T47D (cell line): ENCODE data around the gene SELENOO.
A peak's percentile ranks its signal among the peaks of the same experiment; 100 is the strongest.

ENCODE experiments used
- DNase-seq, 2 experiments: peaks; one replicate each; pipeline versions ENCODE4 v3.0.0 to v3.0.0-alpha.2; 2011 to 2012; ENCODE audit warnings: low read depth in 1 of 2, low spot score in 1 of 2
- JUND ChIP-seq: IDR thresholded peaks from 2 replicates; pipeline ENCODE4 v1.6.1; 2012; ENCODE audit warnings: low read depth
- in situ Hi-C: cut with HindIII; loops from 2 replicates; pipeline ENCODE4 v1.10.0; 2016; ENCODE audit warnings: low sequenced_read_pairs, low pct_unique_long_range_greater_than_20kb

Gene SELENOO

DNA sequence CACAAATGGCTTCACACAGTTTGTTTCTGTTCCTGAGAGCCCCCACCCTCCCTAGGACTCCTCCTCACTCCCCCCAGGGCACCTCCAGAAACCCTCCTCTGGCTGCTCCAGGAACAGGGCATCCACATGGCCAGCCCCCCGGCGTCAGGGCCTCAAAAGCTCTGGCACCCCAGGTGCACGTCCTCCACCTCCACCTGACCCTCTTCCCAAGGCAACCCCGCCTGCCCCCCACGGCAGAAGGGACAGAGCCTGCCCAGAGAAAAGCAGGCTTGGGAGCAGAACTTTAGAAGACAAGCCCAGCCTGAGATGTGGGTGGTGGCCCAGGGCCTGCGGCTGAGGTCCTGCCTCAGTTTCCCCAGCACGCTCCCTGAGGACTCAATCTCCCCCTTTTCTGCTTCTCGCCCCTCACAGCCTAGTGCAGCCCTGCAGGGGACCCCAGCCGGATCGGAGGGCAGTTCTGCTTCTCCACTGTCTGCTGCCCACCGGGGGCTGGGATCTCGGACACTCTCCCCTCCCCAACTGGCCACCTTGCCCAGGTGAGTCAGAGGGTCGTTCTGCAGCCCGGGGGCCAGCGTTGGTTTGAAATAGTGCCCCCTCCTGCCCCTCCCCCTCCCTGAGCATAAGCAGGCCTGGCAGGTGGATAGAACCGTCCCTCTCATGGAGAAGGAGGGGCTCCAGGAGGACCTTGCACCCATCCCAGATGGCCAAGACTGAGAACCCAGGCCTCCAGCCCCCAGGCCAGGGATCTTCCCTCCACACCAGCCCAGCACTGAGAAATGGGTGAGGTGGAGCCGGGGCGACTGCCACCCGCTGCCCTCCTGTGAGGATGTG is 17.5 kb upstream of the SELENOO start:
- in situ Hi-C loops, result no loop called here
- TF ChIP-seq JUND, result no peak
- no peak for DNase-seq

DNA sequence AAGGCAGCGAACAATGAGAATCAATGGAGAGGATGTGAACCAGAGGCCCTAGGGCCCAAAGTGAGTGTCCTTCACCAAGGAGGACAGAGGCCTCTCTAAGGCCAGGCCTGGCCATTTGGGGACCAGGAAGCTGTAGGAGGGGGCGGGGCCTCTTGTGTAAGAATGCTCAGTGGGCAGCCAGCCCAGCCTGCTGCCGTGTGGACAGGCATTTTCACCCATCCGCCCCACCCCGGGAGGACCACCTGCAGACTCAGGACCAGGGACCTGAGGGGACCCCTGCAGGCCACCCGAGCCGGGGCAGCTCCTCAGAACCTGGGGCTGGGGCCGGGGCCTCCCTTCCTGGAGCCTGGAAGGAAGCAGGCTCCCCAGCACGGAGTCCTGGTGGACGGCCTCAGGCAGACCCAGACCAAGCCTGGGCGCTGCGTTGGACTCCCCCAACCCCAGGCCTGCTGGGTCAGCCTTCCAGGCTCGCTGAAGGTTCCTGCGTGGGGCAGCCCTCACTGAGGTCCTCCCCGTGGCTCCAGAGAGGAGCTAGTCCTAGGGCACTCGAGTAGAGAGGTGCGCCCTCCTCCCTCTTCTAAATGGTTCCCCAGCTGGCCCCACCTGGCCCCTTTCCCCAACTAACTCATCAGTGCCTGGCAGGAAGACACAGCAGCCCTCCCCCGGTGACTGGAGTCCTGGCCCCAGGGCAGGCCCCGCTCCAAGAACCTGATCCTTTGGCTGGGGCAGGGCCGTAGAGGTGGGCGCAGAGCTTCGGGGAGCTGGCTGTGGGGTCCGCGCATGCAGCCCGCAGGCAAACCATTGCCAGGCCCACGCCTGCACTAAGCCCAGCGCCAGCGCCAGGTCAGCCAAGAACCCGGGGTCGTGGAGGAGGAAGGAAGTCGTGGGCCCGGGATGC is 16.6 kb upstream of the SELENOO start:
- peak; percentile 62 to 72 for DNase-seq
- in situ Hi-C loops, result no loop called here
- TF ChIP-seq JUND, result no peak

DNA sequence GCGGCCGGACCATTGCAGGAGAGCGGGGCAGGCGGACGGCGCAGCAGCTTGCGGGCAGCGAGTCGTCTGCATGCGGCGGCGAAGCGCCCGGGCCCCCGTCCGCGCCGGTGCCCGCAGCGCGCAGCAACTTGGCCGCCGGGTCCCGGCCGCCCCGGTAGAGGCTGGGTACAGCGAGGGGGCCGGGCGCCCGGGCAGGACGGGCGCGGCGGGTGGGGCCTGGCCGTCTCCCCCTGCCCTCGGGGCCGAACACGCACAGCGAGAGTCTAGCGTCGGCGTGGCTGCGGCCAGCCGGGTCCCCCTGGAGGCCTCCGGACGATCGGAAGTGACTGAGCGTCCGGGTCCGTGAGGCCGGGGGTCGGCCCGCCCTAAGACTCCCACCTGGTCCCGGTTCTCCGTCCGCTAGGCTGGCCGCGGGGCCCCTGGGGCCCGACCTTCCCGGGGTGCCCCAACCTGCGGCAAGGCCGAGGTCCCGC is 15.9 kb upstream of the SELENOO start:
- DNase-seq, result no peak
- in situ Hi-C loops, result no loop called here
- TF ChIP-seq JUND, result no peak

GRCh38 chr22:50185375-50186087 is 15.3 kb upstream of the SELENOO start, which contains the start of gene TRABD:
TSS of gene TRABD (plus strand) at chr22:50185913. CDS start at chr22:50193061, 7,148 bp downstream.
- DNase-seq, result peak; percentile 83 to 87
- TF ChIP-seq JUND, result no peak
- in situ Hi-C loops, result no loop called here

DNA sequence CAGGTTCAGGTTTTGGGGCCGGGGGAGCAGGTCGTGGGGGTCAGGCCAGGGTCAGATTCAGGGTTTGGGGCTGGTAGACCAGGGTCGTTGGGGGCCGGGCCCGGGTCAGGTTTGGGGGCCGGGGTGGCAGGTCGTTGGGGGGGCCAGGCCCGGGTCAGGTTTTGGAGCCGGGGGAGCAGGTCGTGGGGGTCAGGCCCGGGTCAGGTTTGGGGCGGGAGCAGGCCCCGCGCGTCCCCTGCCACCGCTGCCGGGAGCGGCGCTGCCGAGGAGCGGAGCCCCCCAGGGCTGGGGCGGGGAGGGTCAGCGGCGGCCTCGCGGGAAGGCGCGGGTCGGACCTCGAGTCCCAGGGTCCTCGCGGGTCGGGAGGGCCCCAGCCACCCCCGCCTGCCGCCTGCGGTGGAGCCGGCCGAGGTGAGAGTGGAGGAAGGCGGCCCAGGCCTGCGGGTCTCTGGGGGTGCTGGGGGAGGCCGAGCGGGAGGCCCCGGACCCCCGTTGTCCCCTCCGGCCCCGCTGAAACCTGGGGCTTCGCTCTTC is 14.6 kb upstream of the SELENOO start:
- in situ Hi-C loops, result no loop called here
- DNase-seq, result no peak
- TF ChIP-seq JUND, result no peak

GRCh38 chr22:50186761-50187523 is 13.9 kb upstream of the SELENOO start:
- in situ Hi-C loops, result no loop called here
- DNase-seq, result no peak
- TF ChIP-seq JUND, result no peak

- TF ChIP-seq JUND, result no peak
- no peak for DNase-seq
- in situ Hi-C loops, result no loop called here
Observed at GRCh38 chr22:50188356-50188755, 12.5 kb upstream of the SELENOO start.

- no peak for DNase-seq
- in situ Hi-C loops, result no loop called here
- no peak for TF ChIP-seq JUND
Observed at GRCh38 chr22:50189184-50189848, 11.5 kb upstream of the SELENOO start.

DNA sequence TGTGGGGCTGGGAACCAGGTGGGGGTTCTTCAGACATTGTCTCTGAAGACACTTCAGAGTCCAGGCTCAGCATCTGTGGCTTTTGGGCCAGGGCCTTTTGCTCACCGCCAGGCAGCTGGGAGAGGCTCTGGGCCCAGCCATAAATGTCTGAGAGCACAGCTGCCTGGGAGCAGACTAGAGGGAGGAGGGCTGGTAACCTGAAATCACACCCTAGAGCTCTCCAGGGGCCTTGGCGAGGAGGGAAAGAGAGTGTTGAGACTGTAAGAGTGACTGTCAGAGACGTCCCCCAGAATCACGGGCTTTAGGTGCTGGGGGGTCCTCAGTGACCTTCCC is 11.0 kb upstream of the SELENOO start:
- in situ Hi-C loops, result no loop called here
- no peak for TF ChIP-seq JUND
- no peak for DNase-seq

DNA sequence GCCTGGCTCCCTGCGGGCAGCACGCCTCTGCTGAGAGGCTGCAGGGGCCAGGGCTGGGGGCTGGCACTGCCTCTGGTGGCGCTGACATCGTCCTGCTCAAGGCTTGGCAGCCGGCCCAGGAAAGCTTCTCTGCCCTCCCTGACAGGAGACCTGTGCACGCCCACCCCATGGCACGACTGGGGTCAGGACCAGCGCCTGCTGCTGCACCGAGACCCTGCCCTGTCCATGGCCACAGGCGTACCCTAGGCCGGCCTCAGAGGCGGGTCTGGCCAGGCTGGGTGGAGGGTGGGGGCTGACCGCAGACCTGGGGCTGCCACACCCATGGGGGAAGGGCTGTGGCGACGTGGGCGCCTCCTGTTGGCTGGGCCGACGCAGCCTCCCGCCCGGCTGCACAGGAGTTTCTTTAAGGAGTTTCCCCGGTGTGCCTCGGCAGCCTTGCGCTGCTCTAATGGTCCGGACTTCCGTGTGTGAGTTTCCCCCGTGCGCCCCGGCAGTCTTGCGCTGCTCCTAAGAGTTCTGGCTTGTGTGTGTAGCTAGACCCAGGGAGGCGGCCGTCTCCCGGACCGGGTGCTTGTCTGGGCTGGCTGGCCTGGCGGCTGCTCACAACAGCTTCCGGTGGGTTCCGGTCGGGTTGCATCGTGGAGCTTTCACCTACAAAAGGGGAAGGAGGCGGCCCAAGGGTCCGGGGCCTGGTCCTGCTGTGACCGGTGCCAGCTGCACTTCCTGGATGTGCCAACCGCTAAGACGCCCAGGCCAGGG is 10.4 kb upstream of the SELENOO start:
- TF ChIP-seq JUND, result no peak
- in situ Hi-C loops, result no loop called here
- peak; percentile 66 to 71 for DNase-seq
